HG02852 (cell line): ENCODE results near the gene KIAA1755.

Experiments
- ATAC-seq: cut with Tn5 transposase; IDR thresholded peaks from one replicate; pipeline ENCODE4 v1.9.1; 2021; ENCODE audit warnings: mild to moderate bottlenecking, moderate library complexity; ENCODE audit not compliant: unreplicated experiment

The KIAA1755 gene

GRCh38 chr20:38242848-38243708 lies 17.5 kb downstream of the KIAA1755 start:
- no peak for ATAC-seq

- ATAC-seq, result no peak
Measured at GRCh38 chr20:38241201-38241600, 19.3 kb downstream of the KIAA1755 start.

DNA sequence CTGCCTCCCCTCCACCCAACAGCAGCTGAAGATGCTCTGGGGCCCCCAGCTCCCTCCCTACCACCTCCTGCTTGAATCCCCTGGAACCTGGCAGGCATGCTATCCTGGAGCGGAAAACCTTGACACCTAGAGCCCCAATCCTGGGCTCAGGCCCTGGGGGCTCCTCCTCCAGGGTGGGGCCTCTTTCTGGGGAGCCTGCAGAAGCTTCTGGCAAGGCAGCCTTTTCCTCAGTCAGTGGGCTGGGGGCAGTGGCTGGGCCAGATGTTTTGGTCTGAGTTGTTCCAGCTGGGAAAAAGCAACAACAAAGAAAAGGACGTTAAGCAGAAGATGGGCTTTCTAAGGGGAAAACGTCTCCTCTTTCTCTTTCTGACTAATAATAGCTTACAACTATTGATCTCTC lies 21.1 kb downstream of the KIAA1755 start:
- ATAC-seq, result no peak

- ATAC-seq, result no peak
Measured at GRCh38 chr20:38238829-38239228, 21.7 kb downstream of the KIAA1755 start.

DNA sequence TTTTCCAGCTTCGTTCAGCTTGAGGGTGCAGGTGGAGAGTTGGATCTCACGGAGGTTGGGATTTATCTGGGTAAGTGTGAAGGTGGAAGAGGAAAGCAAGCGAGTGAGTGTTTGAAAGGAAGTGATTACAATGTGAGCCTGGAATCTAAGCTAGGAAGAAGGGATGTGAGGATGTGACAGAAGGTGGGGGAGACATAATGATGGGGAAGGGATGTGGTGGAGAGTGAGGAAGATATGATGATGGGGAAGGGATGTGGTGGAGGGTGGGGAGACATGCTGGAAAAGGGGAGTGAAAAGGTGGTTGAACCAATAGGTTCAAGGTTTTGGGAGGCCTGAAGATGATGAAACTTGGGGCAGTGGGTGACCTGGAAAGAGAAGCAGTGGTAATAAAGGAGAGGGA lies 23.2 kb downstream of the KIAA1755 start:
- no peak for ATAC-seq

- no peak for ATAC-seq
Measured at GRCh38 chr20:38231531-38232121, 28.9 kb downstream of the KIAA1755 start.

GRCh38 chr20:38230957-38231526 lies 29.5 kb downstream of the KIAA1755 start:
- ATAC-seq, result no peak

- ATAC-seq, result no peak
Measured at GRCh38 chr20:38230253-38230551, 30.3 kb downstream of the KIAA1755 start.

- no peak for ATAC-seq
Measured at GRCh38 chr20:38229376-38230252, 30.9 kb downstream of the KIAA1755 start.

DNA sequence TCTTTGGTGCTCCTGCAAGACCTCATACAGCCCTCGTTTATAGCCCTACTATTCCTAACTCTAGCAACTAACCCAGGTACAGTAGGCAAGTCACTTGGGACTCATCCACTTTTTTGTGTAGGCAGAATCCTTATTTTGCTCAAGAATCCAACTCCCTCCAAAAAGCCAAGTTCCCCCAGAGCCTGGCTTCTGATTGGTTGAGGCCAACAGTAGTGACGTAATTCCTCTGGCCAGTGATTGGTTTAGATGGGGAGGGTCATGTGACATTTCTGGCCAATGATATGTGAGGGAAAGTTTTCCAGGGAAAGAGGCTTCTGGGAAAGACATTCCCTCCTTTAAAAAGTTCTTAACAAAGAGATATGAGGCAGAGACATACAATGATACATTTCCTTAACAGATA lies 32.1 kb downstream of the KIAA1755 start:
- no peak for ATAC-seq

DNA sequence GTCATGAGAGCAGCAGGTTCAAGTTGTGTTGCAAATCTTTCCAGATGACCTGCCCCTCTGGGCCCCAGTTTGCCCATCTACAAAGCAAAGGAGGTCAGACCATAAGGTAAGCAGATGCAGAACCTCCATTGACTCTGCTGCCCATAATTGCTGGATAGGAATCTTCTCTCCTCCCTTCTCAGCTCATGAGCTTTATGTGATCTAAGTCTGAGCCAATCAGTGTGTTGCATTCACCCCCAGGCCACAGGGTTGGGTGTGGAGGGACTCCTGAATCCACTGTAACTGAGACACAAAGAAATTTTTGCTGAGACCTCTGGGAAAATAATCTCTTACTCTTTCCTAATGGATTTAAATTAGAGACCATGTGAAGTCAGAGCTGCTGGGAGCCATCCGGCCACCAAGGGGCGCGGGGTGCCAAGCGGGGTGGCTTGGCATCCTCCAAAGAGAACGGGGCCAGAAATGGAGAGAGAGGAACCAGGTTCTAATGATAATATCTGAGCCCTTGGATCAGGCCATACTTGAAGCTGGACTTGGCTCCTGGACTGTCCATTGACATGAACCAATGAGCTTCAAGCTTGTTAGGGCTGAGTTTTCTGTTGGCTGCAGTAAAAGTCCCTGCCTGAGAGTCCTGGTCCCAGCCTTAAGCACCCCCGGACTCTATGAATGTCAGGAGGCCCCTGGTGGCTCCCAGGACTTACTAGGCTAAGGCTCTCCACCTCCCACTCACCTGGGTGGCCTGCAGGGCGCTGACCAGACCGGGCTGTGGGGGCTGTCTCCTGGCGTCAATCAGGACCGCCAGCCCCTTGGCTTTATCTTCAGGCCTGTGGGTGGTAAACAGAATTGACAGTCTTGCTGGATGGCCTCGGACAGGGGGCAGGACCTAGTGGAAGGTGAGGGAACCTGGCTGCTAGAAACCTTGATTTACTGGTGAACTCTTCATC lies 32.8 kb downstream of the KIAA1755 start:
- no peak for ATAC-seq

- no peak for ATAC-seq
Measured at GRCh38 chr20:38226553-38226952, 34.0 kb downstream of the KIAA1755 start.

GRCh38 chr20:38225900-38226263 lies 34.7 kb downstream of the KIAA1755 start:
- no peak for ATAC-seq

DNA sequence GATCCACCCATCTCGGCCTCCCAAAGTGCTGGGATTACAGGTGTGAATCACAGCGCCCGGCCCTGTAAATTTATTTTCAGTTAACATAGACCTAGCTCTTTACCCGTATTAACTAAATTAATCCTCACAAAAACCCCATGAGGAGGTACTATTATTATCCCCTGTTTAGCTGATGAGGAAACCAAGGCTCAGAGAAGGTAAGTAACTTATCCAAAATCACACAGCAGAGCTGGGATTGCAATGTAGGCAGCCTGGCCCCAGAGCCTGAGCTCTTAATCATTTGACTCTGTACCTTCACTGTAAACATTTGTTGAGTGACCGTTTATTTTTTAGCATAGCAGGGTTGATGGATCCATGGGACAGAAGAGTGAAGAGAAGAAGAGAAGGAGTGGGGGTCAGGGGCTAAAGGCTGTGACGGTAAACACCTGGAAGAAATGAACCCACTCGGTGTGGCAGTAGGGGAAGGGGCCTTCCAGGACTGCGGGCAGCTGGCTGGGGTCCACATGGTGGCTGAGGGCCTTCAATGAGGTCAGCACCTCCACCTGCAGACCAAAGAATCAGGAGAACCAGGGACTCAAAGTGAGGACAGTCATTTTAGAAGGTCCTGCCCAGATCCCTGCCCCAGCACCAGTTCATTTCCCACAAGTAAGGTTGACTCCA lies 35.2 kb downstream of the KIAA1755 start:
- no peak for ATAC-seq

- no peak for ATAC-seq
Measured at GRCh38 chr20:38224531-38224930, 36.0 kb downstream of the KIAA1755 start.

GRCh38 chr20:38223743-38224100 lies 36.8 kb downstream of the KIAA1755 start:
- ATAC-seq, result no peak

DNA sequence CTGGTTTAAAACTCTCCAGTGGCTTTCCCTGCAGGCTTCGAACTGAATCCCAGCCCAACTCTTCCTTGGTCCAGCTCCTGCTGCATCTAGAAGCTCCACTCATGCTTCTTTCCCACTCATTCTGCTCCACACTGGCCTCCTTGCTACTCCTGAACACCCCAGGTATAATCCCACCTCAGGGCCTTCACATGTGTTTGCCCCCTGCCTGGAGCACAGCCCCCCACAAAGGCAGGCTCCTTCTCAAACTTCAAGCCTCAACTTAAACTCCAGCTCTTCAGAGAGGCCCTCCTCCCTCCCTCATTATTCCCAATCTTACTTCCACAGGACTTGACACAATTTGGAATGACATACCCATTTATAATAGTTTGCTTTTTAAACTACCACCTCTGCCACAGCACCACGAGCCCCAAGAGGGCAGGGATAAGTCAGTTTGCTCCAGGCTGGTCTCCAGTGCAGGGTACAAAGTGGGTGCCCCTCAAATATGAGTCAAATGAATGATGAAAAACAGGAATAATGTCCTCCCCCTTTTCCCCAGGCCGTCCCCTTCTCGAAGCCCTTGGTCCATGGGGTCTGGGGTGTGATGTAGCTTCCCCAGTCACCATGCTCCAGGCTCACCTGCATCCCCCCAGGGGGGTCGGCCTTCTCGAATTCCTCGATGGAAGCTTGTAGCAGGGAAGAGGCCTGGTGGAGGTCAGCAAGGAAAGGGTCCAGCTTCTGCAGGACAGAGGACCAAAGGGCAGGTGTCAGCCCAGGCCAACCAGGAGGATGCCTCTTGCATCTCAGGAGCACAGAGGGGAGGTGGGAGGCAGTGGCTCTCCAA lies 37.4 kb downstream of the KIAA1755 start:
- ATAC-seq, result no peak

GRCh38 chr20:38222231-38222922 lies 38.2 kb downstream of the KIAA1755 start:
- ATAC-seq, result no peak
